GM18517 (cell line): ENCODE data around the gene OTUD3.
"Not testable (repeated sequence)": the region's sequence is repeated elsewhere in the genome, so short reads cannot be mapped to it uniquely, and the experiment has no call there.

Experiments used
- ATAC-seq: cut with Tn5 transposase; IDR thresholded peaks from one replicate; pipeline ENCODE4 v1.9.1; 2021; ENCODE audit warnings: mild to moderate bottlenecking, moderate library complexity; ENCODE audit not compliant: unreplicated experiment

Gene OTUD3

DNA sequence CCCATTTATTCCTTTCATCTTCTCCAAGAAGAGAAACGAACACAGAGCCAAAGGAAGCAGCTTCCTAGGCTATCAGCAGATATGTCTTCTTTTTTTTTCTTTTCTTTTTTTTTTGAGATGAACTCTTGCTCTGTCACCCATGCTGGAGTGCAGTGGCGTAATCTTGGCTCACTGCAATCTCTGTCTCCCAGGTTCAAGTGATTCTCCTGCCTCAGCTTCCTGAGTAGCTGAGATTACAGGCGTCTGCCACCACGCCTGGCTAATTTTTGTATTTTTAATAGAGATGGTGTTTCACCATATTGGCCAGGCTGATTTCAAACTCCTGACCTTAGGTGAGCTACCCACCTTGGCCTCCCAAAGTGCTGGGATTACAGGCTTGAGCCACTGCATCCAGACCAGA, 13.6 kb upstream of the OTUD3 start:
- ATAC-seq, result not testable (repeated sequence)

DNA sequence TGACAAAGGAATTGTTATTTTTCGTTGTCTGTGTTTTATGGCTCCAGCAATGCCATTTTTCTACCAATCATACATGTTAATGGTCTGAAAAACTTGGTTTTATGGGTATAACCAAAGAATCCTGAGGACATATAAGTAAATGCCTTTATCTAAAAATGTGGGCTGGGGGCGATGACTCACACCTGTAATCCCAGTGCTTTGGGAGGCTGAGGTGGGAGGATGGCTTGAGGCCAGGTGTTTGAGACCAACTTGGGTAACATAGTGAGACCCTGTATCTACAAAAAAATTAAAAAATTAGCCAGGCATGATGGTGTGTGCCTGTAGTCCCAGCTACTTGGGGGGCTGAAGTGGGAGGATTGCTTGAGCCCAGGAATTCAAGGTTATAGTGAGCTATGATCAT, 12.7 kb upstream of the OTUD3 start:
- ATAC-seq, result not testable (repeated sequence)

DNA sequence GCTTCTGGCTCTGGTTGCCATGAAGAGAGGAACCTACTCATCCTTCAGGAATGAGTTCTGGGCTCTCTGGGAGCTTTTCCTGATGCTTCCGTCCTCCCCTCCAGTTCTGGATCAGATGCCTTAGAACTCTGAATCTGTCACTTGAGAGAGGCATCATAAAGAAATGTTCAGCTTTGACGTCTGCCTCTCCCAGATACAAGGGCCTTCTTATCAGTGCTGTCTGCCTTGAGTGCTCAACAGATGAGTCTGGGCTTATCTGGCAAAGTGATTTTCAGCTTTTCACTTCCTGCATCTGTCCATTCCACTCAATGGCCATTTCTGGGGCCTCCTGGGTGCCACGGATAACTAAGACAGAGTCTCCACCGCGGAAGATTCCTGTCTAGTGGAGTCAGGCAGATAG, 12.3 kb upstream of the OTUD3 start:
- no peak for ATAC-seq

DNA sequence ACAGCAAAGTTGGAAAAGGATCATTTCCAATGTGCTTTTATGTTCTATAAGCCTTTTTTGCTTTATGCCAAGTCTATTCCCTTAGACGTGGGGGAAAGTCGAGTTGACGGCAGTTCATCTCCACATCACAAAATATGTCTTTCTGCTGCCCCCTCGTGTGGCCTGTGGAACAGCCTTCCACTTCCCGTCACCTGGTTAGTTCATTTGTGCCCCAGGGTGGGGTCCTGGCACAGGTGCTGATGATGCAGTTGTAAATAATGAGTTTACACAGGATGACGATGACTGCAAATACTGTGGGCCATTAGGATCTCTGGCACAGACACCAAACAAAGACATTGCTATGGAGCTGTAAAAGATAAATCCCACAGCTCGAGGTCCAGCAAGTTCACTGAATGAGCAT, 10.0 kb upstream of the OTUD3 start:
- no peak for ATAC-seq

DNA sequence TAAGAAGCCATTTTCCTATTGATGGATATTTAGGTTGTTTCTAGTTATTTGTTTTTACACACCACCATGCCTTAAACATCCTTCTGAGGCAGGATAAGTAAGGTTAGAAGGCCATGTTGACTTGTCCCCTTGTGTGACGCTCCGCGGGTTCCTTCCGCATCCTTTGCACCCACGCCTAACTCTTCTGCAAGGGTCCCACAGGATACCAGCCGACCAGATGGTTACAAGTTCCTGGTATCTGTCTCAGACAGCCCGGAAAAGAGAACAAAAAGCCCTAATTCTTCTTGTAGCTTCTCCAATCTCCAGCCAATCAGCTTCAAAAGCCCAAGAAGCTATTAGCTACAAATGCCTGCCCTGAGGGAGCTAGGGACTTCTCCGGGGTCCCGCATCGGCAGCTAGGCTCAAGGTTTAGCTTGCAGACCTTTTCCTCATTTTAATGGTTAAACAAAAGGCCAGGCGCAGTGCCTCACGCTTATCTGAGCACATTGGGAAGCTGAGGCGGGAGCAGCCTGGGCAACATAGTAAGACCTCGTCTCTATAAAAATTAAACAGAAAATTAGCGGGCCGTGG, 4.9 kb upstream of the OTUD3 start:
- no peak for ATAC-seq

DNA sequence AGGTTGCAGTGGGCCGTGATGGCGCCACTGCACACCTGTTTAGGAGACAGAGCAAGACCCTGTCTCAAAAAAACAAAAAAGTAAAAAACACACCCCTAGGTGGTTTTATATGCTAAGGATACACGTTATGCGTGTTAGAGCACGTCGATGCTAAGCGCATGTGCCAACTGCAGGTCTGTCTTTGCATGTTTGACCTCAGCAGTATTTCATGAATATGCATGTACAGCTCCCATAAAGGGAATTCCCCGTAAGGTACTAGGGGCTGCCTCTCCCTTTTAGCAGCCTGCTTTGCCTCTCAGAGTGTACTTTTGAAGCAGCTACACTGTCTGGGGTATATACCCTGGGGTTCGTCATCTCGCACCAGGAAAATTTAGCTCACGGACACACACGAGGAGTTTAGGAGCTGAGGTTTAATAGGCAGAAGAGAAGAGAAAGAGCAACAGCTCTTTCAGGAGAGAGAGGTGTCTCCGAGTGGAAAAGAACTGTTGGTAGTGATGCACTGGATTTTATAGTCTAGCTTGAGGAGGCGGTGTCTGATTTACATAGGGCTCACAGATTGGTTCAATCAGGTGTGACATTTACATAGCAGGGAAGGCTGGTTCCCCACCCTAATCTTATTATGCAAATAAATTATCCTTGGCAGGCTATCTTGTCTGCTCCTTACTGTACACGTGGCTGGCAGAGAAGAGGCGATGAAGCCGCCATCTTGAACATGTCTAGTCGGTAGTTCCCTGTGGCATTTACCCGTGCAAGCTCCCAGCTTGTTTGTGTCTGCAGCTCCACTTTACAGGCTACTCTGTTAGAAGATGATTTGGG, 4.2 kb upstream of the OTUD3 start:
- ATAC-seq, result no peak

DNA sequence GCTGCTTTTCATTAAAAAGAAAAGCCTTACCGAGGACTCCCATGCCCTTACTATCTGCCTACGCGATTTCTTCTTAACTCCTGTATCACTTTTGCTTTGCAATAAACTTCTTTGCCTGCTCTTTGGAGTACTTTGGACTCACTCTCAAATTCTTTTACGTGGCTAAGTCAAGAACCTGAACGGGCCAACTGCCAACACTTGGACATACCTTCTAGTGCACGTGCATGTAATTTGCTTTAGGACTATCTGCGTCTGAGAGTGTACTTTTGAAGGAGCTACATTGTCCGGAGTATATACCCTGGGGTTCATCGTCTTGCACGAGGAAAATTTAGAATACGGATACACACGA, 3.6 kb upstream of the OTUD3 start:
- no peak for ATAC-seq

DNA sequence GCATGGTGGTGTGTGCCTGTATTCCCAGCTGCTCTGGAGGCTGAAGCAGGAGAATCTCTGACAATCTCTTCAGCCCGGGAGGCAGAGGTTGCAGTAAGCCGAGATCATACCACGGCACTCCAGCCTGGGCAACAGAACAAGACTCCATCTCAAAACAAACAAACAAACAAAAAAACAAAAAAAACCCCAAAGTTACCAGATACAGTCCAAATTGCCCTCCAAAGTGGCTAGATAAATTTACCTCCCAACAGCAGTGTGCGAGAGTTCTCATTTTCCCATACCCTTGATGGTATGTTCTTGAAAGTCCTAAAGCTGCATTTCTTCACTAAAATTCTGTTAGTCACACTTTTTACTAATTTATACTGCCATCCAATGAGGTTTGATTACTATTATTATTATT, 3.0 kb upstream of the OTUD3 start:
- ATAC-seq, result no peak

DNA sequence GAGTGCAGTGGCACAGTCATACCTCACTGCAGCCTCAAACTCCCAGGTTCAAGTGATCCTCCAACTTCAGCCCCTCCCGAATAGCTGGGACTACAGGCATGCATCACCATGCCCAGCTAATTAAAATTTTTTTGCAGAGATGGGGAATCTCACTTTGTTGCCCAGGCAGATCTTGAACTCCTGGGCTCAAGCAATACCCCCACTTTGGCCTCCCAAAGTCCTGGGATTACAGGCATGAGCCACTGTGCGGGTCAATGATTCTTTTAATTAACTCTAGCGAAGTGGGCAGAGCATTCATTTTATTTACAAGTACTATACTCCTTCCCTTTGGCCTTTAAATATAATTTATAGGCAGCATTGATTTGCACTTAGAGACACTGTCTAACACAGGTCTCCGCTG, 2.5 kb upstream of the OTUD3 start:
- ATAC-seq, result no peak

DNA sequence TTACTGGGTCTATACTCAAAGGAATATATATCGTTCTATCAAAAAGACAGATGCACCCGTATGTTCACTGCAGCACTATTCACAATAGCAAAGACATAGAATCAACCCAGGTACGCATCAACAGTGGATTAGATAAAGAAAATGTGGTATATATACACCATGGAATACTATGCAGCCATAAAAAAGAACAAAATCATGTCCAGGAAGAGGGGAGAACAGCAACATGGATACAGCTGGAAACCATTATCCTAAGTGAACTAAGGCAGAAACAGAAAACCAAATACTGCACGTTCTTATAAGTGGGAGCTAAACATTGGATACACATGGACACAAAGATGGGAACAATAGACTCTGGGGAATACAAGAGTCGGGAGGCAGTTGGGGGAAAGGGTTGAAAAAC, 1.4 kb upstream of the OTUD3 start:
- not testable (repeated sequence) for ATAC-seq

DNA sequence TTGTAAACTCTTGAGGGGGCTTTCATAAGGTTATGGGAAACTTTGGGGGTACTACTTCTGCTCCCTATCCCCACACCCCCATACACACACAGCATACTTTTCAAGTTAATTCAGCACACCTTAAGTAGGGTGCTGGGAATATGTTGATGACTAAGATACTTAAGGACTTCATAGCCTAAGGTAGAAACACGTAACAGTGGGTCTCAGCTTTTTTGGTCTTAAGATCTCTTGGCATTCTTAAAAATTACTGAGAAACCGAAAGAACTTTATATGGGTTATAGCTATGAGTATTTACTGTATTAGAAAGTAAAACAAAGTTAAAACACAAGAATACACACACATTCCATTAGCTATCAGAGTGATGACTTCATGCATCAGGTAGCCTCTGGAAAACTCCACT, 2.1 kb downstream of the OTUD3 start:
- ATAC-seq, result no peak

DNA sequence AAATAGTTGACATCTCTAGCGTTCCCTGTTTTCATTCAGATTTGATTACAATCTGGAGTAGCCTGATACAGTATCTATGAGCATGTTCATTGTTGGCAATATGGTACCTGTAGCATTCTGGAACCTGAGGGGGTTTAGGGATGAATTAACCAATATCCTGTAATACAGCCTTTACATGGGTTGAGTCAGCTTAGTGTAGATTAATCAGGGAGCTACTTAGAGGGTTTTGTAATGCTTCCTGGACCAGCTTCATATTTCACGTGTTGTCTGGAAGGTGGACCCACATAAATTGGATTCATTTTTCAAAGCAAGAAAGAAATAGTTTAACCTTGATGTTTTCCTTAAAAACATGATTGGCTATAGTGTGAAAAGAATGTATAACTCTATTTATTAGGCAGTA, 3.6 kb downstream of the OTUD3 start:
- no peak for ATAC-seq

DNA sequence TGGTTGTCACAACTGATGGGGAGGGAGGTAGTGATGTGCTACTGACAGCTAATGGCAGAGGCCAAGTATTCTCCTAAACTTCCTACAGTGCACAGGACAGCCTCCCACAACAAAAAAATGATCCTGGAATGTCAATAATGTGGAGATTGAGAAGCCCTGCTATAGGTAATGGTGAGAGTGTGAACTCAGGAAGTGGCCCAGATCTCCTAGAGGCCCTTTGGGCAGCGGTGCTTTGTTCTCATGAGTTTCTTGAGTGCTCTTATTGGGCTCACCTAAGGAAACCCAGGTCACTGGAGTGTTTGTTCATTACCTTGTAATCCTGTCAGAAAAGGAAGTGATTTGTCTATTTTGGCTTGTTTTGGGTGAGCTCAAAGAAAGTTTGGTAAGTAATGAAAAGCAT, 5.9 kb downstream of the OTUD3 start:
- ATAC-seq, result no peak

DNA sequence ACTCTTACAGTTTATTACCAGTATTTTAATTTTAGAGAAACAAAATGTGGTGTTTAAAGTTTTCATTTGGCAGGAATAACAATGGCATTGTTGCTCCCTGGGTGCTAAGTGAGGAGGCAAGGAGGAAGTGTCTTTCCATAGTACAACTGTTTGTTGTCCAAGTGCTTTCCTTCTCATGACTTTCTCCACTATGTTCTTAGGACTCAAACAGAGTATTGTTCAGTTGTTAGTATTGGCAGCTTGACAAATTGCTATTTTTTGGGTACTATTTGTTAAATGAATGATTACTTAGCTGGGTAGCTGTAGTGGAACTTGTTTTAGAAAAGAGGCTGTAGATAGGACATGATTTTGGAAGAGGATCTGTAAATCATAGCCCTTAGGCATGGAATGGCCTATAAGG, 7.5 kb downstream of the OTUD3 start:
- ATAC-seq, result no peak

DNA sequence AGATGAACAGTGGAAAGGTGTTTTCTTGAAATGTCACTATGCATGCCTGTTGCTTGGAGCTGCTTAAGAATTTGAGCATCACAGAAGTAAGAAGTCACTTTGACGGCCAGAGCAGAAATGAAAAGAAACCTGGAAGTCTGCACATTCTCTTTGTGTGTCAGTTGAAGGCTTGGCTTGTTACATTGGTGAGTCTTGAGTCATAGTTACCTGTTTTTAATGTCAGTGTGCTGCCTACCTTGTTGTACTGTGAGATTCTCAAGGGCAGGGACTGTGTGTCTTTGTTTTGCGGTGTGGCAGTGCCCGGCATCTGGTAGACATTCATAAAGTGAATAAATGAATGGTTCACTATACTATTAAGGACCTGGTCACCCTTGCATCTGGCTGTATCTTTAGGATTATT, 9.9 kb downstream of the OTUD3 start:
- no peak for ATAC-seq

DNA sequence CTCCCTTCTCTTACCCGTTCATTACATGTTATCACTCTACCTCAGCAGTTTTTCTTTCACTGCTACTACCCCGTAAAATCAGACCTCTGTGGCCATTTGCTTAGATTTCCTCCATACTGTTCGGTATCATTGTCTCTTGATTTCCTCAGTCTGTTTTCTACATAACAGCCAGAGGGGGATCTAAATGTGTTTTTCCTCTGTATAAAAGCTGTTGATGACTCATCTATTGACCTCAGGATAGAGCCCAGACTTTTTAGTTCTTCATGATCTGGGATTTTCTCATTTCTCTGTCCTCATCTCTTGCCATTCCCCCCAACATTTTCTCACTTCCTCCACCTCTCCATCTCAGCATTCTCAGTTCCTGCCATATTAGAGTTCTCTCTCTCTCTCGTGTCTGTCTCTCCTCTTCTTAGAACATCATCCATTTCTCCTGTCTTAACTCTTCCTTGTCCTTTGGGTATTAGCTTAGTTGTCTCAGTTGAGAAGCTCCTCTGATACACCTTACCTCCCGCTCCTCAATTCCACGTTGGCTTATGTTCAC, 10.5 kb downstream of the OTUD3 start:
- no peak for ATAC-seq

DNA sequence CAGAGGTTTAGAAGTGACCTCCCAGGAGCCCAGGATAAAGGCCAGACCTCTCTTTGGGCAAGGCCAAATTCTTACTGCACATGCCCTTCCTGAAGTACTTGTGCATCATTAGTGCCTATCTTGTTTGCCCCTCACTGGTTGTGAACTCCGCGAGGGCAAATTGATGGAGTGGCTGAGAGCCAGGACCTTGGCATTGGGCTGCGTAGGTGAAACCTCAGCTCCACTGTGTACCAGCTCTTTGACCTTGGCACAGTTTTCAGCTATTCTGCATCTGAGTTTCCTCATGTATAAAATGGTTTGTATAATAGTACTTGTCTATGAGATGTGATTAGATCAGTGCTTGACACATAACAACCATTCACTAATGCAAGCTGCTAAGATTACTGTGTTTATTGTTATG, 11.5 kb downstream of the OTUD3 start:
- ATAC-seq, result no peak

DNA sequence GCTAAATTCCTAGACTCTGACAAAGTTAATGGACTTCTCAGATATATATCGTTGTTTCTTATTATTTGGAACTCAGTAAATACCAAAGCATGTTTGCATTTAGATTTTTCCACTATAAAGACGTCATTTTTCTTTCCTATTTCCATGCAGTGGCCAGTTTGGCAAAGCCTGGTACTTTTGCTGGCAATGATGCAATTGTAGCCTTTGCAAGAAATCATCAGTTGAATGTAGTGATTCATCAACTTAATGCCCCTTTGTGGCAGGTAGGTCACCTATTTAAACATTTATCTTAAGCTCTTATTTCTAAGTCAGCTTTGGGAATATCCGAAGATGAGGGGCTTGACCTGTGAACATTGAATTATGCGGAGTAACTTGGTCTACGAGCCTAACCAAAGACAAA, 12.0 kb downstream of the OTUD3 start:
- ATAC-seq, result no peak

DNA sequence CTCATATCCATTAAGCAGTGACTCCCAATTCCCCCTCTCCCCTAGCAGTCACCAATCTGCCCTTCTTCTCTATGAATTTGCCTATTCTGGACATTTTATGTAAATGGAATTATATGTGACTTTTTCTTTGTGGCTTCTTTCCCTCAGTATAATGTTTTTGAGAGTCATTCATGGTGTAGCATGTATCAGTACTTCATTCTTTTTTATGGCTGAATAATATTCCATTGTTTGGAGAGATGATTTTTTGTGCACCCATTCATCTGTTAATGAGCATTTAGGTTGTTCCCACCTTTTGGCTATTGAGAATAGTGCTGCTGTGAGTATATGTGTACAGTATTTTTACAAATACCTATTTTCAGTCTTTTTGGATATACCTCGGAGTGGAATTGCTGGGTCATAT, 19.5 kb downstream of the OTUD3 start:
- no peak for ATAC-seq

DNA sequence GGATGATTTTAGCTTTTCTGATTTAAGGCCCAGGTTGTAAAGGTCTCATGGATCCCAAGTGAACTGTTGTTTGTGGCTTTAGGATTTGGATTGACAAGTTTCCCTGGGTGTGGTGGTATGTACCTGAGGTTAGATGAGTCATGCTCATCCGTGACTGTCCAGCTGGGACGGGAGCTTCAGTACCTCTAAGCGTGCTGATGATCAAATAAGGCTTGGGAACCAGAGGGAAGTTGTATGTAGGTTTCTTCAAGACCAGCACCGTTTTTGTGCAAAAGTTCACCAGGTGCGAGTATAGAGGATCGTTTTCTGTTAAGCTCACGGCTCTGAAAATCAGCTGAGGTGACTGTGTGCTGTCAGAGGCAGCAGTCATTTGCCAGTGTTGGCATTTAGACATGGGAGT, 21.4 kb downstream of the OTUD3 start:
- ATAC-seq, result no peak

DNA sequence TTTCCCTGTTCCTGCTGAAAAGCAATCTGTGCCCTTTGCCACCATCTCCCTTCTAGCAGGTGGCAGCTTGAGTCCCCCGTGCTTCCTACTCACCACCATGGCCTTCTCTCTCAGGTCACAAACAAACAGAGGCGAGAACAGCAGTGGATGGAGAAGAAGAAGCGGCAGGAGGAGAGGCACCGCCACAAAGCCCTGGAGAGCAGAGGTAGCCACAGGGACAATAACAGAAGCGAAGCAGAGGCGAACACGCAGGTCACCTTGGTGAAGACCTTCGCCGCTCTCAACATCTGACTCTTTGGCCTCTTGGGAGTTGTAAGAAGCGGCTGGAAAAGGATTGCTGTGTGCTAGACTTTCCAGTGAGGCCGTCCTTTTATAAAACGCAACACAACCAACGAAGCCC, 25.3 kb downstream of the OTUD3 start:
- ATAC-seq, result no peak

DNA sequence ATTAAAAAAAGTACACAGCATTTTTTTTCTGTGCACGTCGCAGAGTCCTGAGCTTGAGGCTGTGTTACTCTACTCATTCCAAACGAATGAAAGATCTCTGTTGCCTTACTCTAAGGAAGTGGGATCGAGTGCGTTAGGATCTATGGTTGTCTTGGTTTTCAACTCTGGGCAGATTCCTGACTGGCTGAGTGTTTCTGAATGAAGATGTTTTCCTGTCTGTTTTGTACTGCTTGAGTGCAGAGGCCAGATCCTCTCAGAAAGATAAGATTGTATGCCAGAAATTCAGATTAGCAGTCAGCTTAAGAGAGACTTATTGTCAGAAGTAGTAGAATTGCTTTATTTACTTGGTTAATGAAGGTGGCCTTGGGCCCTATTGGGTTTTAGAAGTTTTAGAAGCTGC, 27.2 kb downstream of the OTUD3 start:
- ATAC-seq, result no peak

DNA sequence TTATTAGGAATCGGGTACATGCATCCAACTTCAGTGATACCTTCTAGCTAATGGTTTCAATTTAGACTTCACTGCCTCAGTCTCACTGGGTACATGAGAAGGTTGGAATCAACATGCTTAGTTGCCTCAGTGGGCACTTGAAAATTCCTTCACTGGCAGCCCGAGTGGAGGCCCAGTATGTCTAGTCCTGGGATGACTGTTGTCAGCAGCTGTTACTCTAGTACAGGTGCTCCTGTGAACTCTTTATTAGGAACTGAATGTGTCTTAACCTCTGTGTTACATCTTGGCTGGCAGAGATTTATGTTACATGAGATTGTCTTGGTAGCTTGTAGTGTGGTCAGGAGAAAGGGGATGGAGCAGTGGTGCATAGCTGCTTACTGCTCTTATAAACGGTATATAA, 27.8 kb downstream of the OTUD3 start:
- no peak for ATAC-seq
